ENCODE measurements around the gene GPSM1. TPM values are rescaled to one million over a fixed set of nuclear protein-coding genes. Genes with fewer than 3 reads are reported as not detected.

The GPSM1 gene
- total and polyA plus RNA-seq, 4 donors: 0.11 to 2.9 (median 1.6) TPM

GRCh38 chr9:136284951-136285350 lies 42.4 kb upstream of the GPSM1 start:
- no peaks in the 10 kb centered on the region for H3K36me3 ChIP-seq (ENCODE audit: control insufficient read depth in 4 of 4, insufficient read depth in 3 of 4, low read depth in 1 of 4, low read length in 3 of 4)
- no peak overlapping the region for H3K9ac ChIP-seq (ENCODE audit: low read depth in 1 of 2, low read length in 2 of 2)
- 82% methylated on average over 19 of the region's 19 CpGs for WGBS
- TF ChIP-seq RAD21 (IDR thresholded peaks at IDR 0.05): no peak
- TF ChIP-seq YY1 (IDR thresholded peaks at IDR 0.05): no peak
- TF ChIP-seq RXRA (IDR thresholded peaks at IDR 0.05): no peak
- TF ChIP-seq CTCF (IDR thresholded peaks at IDR 0.05; ENCODE audit: low read depth, low read length, missing input control): no peak
- TF ChIP-seq NR2F2 (IDR thresholded peaks at IDR 0.05): no peak
- no peak for TF ChIP-seq SP1 (IDR thresholded peaks at IDR 0.05)
- no peak for TF ChIP-seq REST (IDR thresholded peaks at IDR 0.05)
- TF ChIP-seq GABPA (IDR thresholded peaks at IDR 0.05 in 1 of 2, conservative IDR thresholded peaks at IDR 0.05 in 1 of 2): no peak
- no peak for TF ChIP-seq ATF3 (IDR thresholded peaks at IDR 0.05)
- TF ChIP-seq FOXA1 (IDR thresholded peaks at IDR 0.05): no peak
- no peak for TF ChIP-seq TAF1 (conservative IDR thresholded peaks at IDR 0.05)
- TF ChIP-seq MAX (IDR thresholded peaks at IDR 0.05): no peak
- no peak overlapping the region for H3K27ac ChIP-seq (ENCODE audit: low read depth in 1 of 2, low read length in 2 of 2)
- H3K9me3 ChIP-seq (ENCODE audit: control insufficient read depth in 4 of 4, low read length in 3 of 4): no peaks in the 10 kb centered on the region
- no peak overlapping the region for H3K4me3 ChIP-seq (ENCODE audit: low read depth in 1 of 3, low read length in 3 of 3)
- no peak for DNase-seq (ENCODE audit: low spot score)
- no peaks in the 10 kb centered on the region for H3K27me3 ChIP-seq (ENCODE audit: control insufficient read depth in 4 of 4, insufficient read depth in 4 of 4, low read length in 3 of 4)
- H3K4me1 ChIP-seq (ENCODE audit: control insufficient read depth in 4 of 4, insufficient read depth in 4 of 4, low read length in 3 of 4): peaks cover 0 to 5% (median 4%) of the 10 kb centered on the region in 4 donors

GRCh38 chr9:136285501-136286358 lies 41.6 kb upstream of the GPSM1 start:
- Histone ChIP-seq H3K9ac (ENCODE audit: low read depth in 1 of 2, low read length in 2 of 2) (no peak overlapping the region), H3K4me3 (ENCODE audit: low read depth in 1 of 3, low read length in 3 of 3) (no peak overlapping the region), H3K36me3 (ENCODE audit: control insufficient read depth in 4 of 4, insufficient read depth in 3 of 4, low read depth in 1 of 4, low read length in 3 of 4) (no peaks in the 10 kb centered on the region), H3K27me3 (ENCODE audit: control insufficient read depth in 4 of 4, insufficient read depth in 4 of 4, low read length in 3 of 4) (no peaks in the 10 kb centered on the region), H3K9me3 (ENCODE audit: control insufficient read depth in 4 of 4, low read length in 3 of 4) (no peaks in the 10 kb centered on the region), H3K4me1 (ENCODE audit: control insufficient read depth in 4 of 4, insufficient read depth in 4 of 4, low read length in 3 of 4) (peaks cover 0 to 5% (median 4%) of the 10 kb centered on the region in 4 donors), H3K27ac (ENCODE audit: low read depth in 1 of 2, low read length in 2 of 2) (no peak overlapping the region)
- no peak for DNase-seq (ENCODE audit: low spot score)
- WGBS: 77% methylated on average over 28 of the region's 28 CpGs
- TF ChIP-seq FOXA1 (IDR thresholded peaks at IDR 0.05) (no peak), HNF4A (conservative IDR thresholded peaks at IDR 0.05) (no peak), MAX (IDR thresholded peaks at IDR 0.05) (no peak), EGR1 (IDR thresholded peaks at IDR 0.05; ENCODE audit: low read depth in 2 of 2) (no peak), SP1 (IDR thresholded peaks at IDR 0.05) (no peak), CTCF (IDR thresholded peaks at IDR 0.05; ENCODE audit: low read depth, low read length, missing input control) (no peak)

Measured in liver (tissue), 9 donors.